GM12878 (cell line): Measurements from ENCODE around the gene SORL1. TPM values are rescaled to one million over a fixed set of nuclear protein-coding genes. Genes with fewer than 3 reads are reported as not detected.

Source experiments
- ELK1 ChIP-seq: IDR thresholded peaks from 2 replicates; pipeline ENCODE4 v1.6.1; 2012; ENCODE audit warnings: low read depth, low read length, improper control_type of control experiment
- ESRRA ChIP-seq: IDR thresholded peaks from 2 replicates; pipeline ENCODE4 v1.6.1; 2012; ENCODE audit warnings: mild to moderate bottlenecking, low read length, improper control_type of control experiment
- JUND ChIP-seq: IDR thresholded peaks from 2 replicates; pipeline ENCODE4 v1.6.1; 2012; ENCODE audit warnings: low read depth, mild to moderate bottlenecking, low read length, improper control_type of control experiment, moderate library complexity
- NFYA ChIP-seq: IDR thresholded peaks from 2 replicates; pipeline ENCODE4 v1.6.1; 2011; ENCODE audit warnings: low read depth, mild to moderate bottlenecking, low read length, improper control_type of control experiment, borderline replicate concordance
- NR2C2 ChIP-seq: IDR thresholded peaks from 2 replicates; pipeline ENCODE4 v1.6.1; 2011; ENCODE audit warnings: borderline replicate concordance, low read depth; ENCODE audit not compliant: control insufficient read depth, insufficient read length
- NR2F1 ChIP-seq: fragments of 450-650 bp; conservative IDR thresholded peaks from 2 replicates; pipeline ENCODE4 v1.6.1; 2017; ENCODE audit warnings: mild to moderate bottlenecking
- POLR2AphosphoS2 ChIP-seq: IDR thresholded peaks from 2 replicates; pipeline ENCODE4 v1.6.1; 2011; ENCODE audit warnings: low read depth, mild to moderate bottlenecking, low read length, improper control_type of control experiment, moderate library complexity
- SREBF2 ChIP-seq: IDR thresholded peaks from 2 replicates; pipeline ENCODE4 v1.6.1; 2012; ENCODE audit warnings: mild to moderate bottlenecking, low read length
- TAF1 ChIP-seq: IDR thresholded peaks from 2 replicates; pipeline ENCODE4 v1.6.1; 2011; ENCODE audit warnings: mild to moderate bottlenecking, low read depth, low read length, borderline replicate concordance
- TCF12 ChIP-seq: IDR thresholded peaks from 2 replicates; pipeline ENCODE4 v1.6.1; 2011; ENCODE audit warnings: low read depth, mild to moderate bottlenecking, low read length
- ZNF274 ChIP-seq: IDR thresholded peaks from one replicate; pipeline ENCODE4 v1.8.0; 2011; ENCODE audit not compliant: insufficient read length, insufficient read depth
- ZNF592 ChIP-seq: fragments of 450-650 bp; IDR thresholded peaks from 2 replicates; pipeline ENCODE4 v1.6.1; 2017; ENCODE audit warnings: mild to moderate bottlenecking, moderate library complexity
- polyA plus RNA-seq, 11 experiments: library from polyadenylated mRNA; depleted of rRNA in 4 of 11; unstranded in 6 of 11; stranded (reverse) in 5 of 11; fragments of >200 nt; fragmentation: Nextera tagmentation in 4 of 11; fragmentation: Illumina TruSeq in 1 of 11; extraction: Ambion mirVana in 4 of 11; extraction: Trizol in 1 of 11; gene quantifications; 1 replicate in 1 of 11; 2 replicates in 10 of 11; pipeline versions ENCODE4 v1.2.1 to v1.2.3, GENCODE V29; 2011 to 2016; ENCODE audit warnings: inconsistent platforms in 2 of 11, missing spikeins in 2 of 11, low read depth in 1 of 11
- total RNA-seq, 4 experiments: library from RNA; depleted of rRNA in 3 of 4; stranded (reverse); fragments of >200 nt in 3 of 4; fragmentation: Illumina TruSeq in 1 of 4; extraction: Trizol in 1 of 4; gene quantifications; 2 replicates each; pipeline versions ENCODE4 v1.2.1 to v1.2.3, GENCODE V29; 2013 to 2021

SORL1 gene
- total and polyA plus RNA-seq, 10 of the 15 experiments (the other 5 are each of a cell fraction or from before 2014, with no cell fraction given), result 20.2 to 107 (median 59.9) TPM

GRCh38 chr11:121648306-121648705 lies 196.2 kb downstream of the SORL1 start (continued):
- no peak for TF ChIP-seq ZNF592
- no peak for TF ChIP-seq NR2F1
- TF ChIP-seq SREBF2, result no peak
- TF ChIP-seq NFYA, result no peak
- no peak for TF ChIP-seq TCF12
- TF ChIP-seq POLR2AphosphoS2, result no peak
- no peak for TF ChIP-seq ELK1
- no peak for TF ChIP-seq JUND
- TF ChIP-seq ZNF274, result no peak
- TF ChIP-seq ESRRA, result no peak
- TF ChIP-seq NR2C2, result no peak
- TF ChIP-seq TAF1, result no peak
